NCI-H1694 (cell line): ENCODE results near the gene SKIC3.

Experiments used
- DNase-seq: peaks from one replicate; lab custom pipeline; 2025; lab: John Stamatoyannopoulos, UW

Gene SKIC3

DNA sequence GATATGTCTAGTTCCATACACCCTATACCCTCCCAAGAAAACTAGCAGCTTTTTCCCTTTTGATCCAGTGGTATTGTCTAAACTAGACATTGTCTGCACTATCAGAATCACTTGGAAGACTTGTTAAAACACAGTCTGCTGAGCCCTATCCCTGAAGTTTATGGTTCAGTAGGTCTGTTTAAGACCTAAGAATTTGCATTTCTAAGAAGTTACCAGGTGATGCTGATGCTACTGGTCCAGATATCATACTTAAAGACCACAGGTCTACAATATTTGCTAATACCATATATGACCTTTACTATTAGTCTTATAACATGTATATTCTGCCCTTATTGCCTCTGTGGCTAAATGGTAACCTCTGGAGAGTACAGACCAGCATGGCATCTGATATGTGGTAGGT is 23.3 kb downstream of the SKIC3 start:
- DNase-seq, result no peak

GRCh38 chr5:95530416-95530815 is 24.4 kb downstream of the SKIC3 start:
- no peak for DNase-seq

DNA sequence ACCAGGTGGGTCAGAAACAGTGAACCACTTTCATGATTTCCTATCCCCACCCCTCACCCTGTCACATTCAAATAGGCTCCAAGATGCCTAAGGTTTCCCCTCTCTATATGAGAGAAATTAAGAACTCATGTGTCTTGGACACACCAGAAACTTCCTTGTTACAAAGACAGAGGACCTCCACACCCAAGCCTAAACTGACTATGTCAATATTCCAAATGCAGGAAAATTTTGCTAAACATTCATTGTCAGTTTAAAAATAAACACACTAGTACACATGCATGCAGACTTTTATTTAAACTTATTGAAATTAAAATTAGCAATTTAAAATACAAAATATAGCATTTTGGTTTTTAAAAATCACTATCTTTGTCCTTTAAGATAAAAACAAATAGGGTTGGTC is 26.2 kb downstream of the SKIC3 start:
- no peak for DNase-seq

DNA sequence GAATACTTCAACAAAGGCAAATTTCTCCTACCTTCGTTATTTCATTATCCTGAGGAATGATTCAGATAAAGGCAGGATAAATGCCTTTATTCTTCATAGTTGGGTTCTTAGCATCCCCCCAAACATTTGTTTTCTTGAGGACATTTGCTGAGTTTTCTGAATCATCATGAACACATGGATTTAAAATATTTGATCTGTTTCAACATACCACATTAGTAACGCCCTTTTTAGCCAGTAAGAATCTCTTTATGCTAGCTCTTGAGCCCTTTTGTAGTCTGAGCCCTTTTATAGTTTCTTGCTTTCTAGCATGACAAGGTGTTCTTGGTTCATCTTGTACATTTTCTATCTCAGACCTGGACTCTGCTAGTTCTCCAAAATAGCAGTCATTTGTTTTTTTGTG is 27.9 kb downstream of the SKIC3 start:
- DNase-seq, result no peak

- no peak for DNase-seq
These were observed 30.4 kb downstream of the SKIC3 start for GRCh38 chr5:95524423-95524822.

- no peak for DNase-seq
These were observed 34.6 kb downstream of the SKIC3 start for GRCh38 chr5:95520206-95520605.

- DNase-seq, result no peak
These were observed 35.1 kb downstream of the SKIC3 start for GRCh38 chr5:95519681-95520080.

- DNase-seq, result peak; percentile 70
These were observed 35.6 kb downstream of the SKIC3 start for GRCh38 chr5:95519151-95519550.

DNA sequence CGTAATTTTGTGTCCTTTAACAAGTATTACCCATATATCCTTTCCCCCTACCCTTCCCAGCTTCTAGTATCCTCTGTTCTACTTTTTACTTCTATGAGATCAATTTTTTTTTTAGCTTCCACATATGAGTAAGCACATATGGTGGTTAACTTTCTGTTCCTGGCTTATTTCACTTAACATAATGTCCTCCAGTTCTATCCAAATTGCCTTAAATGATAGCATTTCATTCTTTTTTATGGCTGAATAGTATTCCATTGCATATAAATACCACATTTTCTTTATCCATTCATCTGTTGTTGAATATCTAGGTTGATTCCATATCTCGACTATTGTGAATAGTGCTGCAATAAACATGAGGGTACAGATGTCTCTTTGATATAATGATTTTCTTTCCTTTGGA is 36.4 kb downstream of the SKIC3 start:
- DNase-seq, result no peak

DNA sequence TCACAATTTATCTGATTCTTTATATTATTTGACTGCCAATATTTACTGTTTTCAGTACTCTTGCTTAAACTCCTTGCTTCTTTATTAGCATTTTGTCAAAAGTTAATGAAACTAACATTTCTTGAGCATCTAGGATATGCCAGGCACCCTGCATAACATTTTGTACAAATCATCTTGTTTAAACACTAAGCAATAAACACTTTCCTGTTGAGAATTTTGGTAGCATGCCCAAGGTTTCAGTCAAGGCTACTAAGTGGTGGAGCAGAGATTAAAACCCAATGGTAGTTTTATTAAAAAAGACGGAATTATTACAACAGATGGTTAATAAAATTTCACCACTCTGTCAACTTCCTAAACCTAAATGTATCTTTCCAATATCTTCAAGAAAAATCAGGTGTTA is 43.2 kb downstream of the SKIC3 start:
- DNase-seq, result no peak

DNA sequence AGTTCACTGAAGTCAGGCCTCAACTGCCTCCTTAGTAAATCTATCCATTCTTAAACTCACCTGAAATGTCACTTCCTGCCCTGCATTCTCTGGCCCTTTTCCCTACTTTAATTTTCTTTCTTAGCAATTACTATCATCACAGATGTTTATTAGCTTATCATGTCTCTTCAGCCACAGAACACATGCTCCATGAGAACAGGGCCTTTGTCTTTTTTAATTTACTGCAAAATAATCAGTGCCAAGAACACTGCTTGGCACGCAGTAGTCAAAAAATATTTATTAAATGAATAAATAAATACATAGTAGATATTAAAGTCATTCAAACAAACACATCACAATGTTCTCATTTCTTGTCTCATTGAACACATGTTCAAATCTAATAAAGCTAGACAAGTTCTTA is 46.2 kb downstream of the SKIC3 start:
- no peak for DNase-seq
